MCF 10A (cell line): ENCODE measurements around the gene PPP1R3F. TPM values are rescaled to one million over a fixed set of nuclear protein-coding genes. Genes with fewer than 3 reads are reported as not detected.

Source experiments
- BruUV-seq: library from RNA; stranded (reverse); fragments of 400-500 nt; replicated peaks from 2 replicates; lab custom pipeline; 2021; lab: Mats Ljungman, UMichigan
- CTCF ChIA-PET: fragments of 300-600 bp; sonication (Branson Sonifier 250); formaldehyde crosslinking; extraction: SDS; loops from one replicate; lab custom pipeline; 2021; ENCODE audit warnings: antibody characterized with exemption, inconsistent platforms; lab: Yijun Ruan, JAX
- POLR2A ChIA-PET: fragments of 300-600, 350-650 bp; sonication (Branson Sonifier 250); formaldehyde crosslinking; extraction: SDS; loops from one replicate; lab custom pipeline; 2020; ENCODE audit warnings: antibody characterized with exemption, inconsistent platforms; lab: Yijun Ruan, JAX
- DNase-seq: peaks from one replicate; pipeline ENCODE4 v3.0.0-alpha.2; 2018; ENCODE audit not compliant: unreplicated experiment
- H3K27ac Mint-ChIP-seq: one replicate; pipeline ENCODE4 v1.8.0; 2022; ENCODE audit warnings: mild to moderate bottlenecking, low read depth, mixed read lengths; ENCODE audit not compliant: unreplicated experiment
- H3K27me3 Mint-ChIP-seq: one replicate; pipeline ENCODE4 v1.8.0; 2022; ENCODE audit warnings: mixed read lengths; ENCODE audit not compliant: insufficient read depth, unreplicated experiment
- H3K36me3 Mint-ChIP-seq: one replicate; pipeline ENCODE4 v1.8.0; 2022; ENCODE audit warnings: mild to moderate bottlenecking, moderate library complexity, mixed read lengths; ENCODE audit not compliant: insufficient read depth, unreplicated experiment
- H3K4me1 Mint-ChIP-seq: one replicate; pipeline ENCODE4 v1.8.0; 2022; ENCODE audit warnings: mixed read lengths; ENCODE audit not compliant: insufficient read depth, unreplicated experiment
- H3K4me3 Mint-ChIP-seq: one replicate; pipeline ENCODE4 v1.8.0; 2022; ENCODE audit warnings: mild to moderate bottlenecking, moderate library complexity, mixed read lengths; ENCODE audit not compliant: unreplicated experiment
- H3K9me3 Mint-ChIP-seq: one replicate; pipeline ENCODE4 v1.8.0; 2022; ENCODE audit warnings: mixed read lengths; ENCODE audit not compliant: unreplicated experiment
- CTCF ChIP-seq: fragments of 200-600 bp; IDR thresholded peaks from one replicate; pipeline ENCODE4 v1.8.0; 2022; ENCODE audit warnings: antibody characterized with exemption, mild to moderate bottlenecking; ENCODE audit not compliant: unreplicated experiment
- intact Hi-C: fragments of 100-400 bp; cut with micrococcal nuclease; formaldehyde crosslinking; loops from 2 replicates; pipeline ENCODE4 v1.14.1; 2022
- total RNA-seq: library from RNA; stranded (reverse); gene quantifications from 2 replicates; pipeline ENCODE4 v1.2.3, GENCODE V29; 2022

The PPP1R3F gene
- total RNA-seq, 1 experiment from 2014 or later: 7.0 TPM

GRCh38 chrX:49247916-49248811 lies 21.4 kb upstream of the PPP1R3F start:
- peaks cover 13% of the 10 kb centered on the region for H3K9me3 Mint-ChIP-seq
- H3K36me3 Mint-ChIP-seq: peaks cover 24% of the 10 kb centered on the region
- H3K4me3 Mint-ChIP-seq: no peak overlapping the region
- no TSS peak for BruUV-seq
- no peak for TF ChIP-seq CTCF
- H3K4me1 Mint-ChIP-seq: no peaks in the 10 kb centered on the region
- no peak overlapping the region for H3K27ac Mint-ChIP-seq
- no peak for DNase-seq
- intact Hi-C loops: no loop called here
- ChIA-PET POLR2A (interaction anchor here (0.6 to 1.6 kb wide), 3 partner anchors 9 to 43 kb away, joined by 3 to 5 read pairs (median 3); no protein-coding TSS in a partner anchor), CTCF (interaction anchor here (1.2 to 1.5 kb wide), 2 partner anchors 56 to 577 kb away, joined by 4 read pairs; no protein-coding TSS in a partner anchor)
- no peaks in the 10 kb centered on the region for H3K27me3 Mint-ChIP-seq

GRCh38 chrX:49249071-49249470 lies 20.5 kb upstream of the PPP1R3F start:
- ChIA-PET POLR2A (interaction anchor here (0.9 to 1.6 kb wide), 2 partner anchors 10 kb away, joined by 3 read pairs; no protein-coding TSS in a partner anchor), CTCF (no interaction called here)
- Mint-ChIP-seq H3K27ac (no peak overlapping the region), H3K4me3 (no peak overlapping the region), H3K27me3 (no peaks in the 10 kb centered on the region), H3K4me1 (no peaks in the 10 kb centered on the region), H3K36me3 (peaks cover 17% of the 10 kb centered on the region), H3K9me3 (peaks cover 4% of the 10 kb centered on the region)
- no peak for DNase-seq
- intact Hi-C loops: no loop called here
- TF ChIP-seq CTCF: no peak
- BruUV-seq: no TSS peak

- Mint-ChIP-seq H3K27me3 (no peaks in the 10 kb centered on the region), H3K27ac (no peak overlapping the region), H3K9me3 (no peaks in the 10 kb centered on the region), H3K4me1 (no peaks in the 10 kb centered on the region), H3K36me3 (peaks cover 17% of the 10 kb centered on the region), H3K4me3 (no peak overlapping the region)
- no TSS peak for BruUV-seq
- intact Hi-C loops: no loop called here
- CTCF ChIA-PET: no interaction called here
- POLR2A ChIA-PET: interaction anchor here (0.6 to 1.6 kb wide), 2 partner anchors 10 to 14 kb away, joined by 3 read pairs; no protein-coding TSS in a partner anchor
- no peak for DNase-seq
- no peak for TF ChIP-seq CTCF
These were observed 20.0 kb upstream of the PPP1R3F start for GRCh38 chrX:49249616-49250015.

DNA sequence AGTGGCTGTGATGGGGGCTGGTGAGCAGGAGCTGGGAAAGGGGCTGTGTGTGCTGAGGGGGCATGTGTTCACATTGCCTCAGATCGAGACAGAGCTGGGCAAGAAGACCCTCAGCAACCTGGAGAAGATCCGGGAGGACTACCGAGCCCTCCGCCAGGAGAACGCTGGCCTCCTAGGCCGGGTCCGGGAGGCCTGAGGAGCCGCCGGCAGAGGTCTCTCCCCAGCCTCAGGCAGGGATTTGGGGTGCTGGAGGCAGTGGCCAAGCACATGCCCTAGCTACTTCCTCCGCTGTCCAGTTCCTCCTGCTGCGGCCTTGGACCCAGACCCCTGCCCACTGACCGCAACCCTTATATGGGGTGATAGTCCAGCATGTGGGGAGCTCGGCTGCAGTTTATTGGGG lies 19.5 kb upstream of the PPP1R3F start:
- ChIA-PET CTCF (no interaction called here), POLR2A (interaction anchor here (0.6 to 1.6 kb wide), 2 partner anchors 9 to 13 kb away, joined by 3 read pairs; no protein-coding TSS in a partner anchor)
- Mint-ChIP-seq H3K27me3 (no peaks in the 10 kb centered on the region), H3K4me3 (no peak overlapping the region), H3K36me3 (peaks cover 17% of the 10 kb centered on the region), H3K4me1 (no peaks in the 10 kb centered on the region), H3K27ac (no peak overlapping the region), H3K9me3 (no peaks in the 10 kb centered on the region)
- no TSS peak for BruUV-seq
- TF ChIP-seq CTCF: no peak
- no peak for DNase-seq
- intact Hi-C loops: no loop called here
